Measurements from ENCODE around the gene SPNS2. TPM values are rescaled to one million over a fixed set of nuclear protein-coding genes. Genes with fewer than 3 reads are reported as not detected.

SPNS2 gene
- total and polyA plus RNA-seq, 10 of the 15 experiments (the other 5 are each of a cell fraction or from before 2014, with no cell fraction given): 0.04 to 1.1 (median 0.23) TPM; not detected in 2

DNA sequence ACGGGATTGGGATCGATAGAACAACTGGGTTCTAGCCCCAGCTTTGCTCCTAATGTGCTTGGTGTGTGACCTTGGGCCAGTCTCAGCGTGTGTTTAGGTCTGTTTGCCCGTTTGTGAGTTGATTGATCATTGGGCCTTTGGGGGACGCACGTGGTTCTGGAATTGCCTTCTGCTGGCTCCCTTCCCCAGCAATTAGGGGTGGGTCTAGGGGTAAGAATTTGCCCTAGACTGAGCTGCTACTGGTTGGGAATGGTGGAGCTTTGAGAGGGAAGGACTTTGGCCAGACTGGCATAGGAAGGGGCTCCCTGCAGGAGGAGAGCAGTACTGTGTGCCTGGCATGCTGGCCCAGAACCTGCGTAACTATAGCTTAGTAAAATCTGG lies 1.5 kb downstream of the SPNS2 start:
- ChIA-PET RAD21 (ENCODE audit: unreplicated experiment) (no interaction called here), POLR2A (interaction anchor here (0.5 kb wide), 1 partner anchor 67 kb away, joined by 6 read pairs; no protein-coding TSS in a partner anchor), CTCF (no interaction called here), SMC1A (ENCODE audit: uncharacterized antibody, unreplicated experiment) (no interaction called here)
- Histone ChIP-seq H3K27ac (ENCODE audit: control insufficient read depth, insufficient read depth) (no peak overlapping the region), H3K9me3 (replicated peaks; ENCODE audit: control insufficient read depth, insufficient read depth, low read length) (no peaks in the 10 kb centered on the region), H3K79me2 (ENCODE audit: control insufficient read depth, insufficient read depth, low read length) (no peaks in the 10 kb centered on the region), H3K27me3 (replicated peaks in 1 of 2; ENCODE audit: control insufficient read depth in 2 of 2, insufficient read depth in 2 of 2, low read length in 1 of 2) (peaks cover 11 to 16% of the 10 kb centered on the region in 2 experiments), H4K20me1 (ENCODE audit: control insufficient read depth, insufficient read depth) (no peaks in the 10 kb centered on the region), H3K9ac (ENCODE audit: control insufficient read depth, insufficient read depth, low read length) (no peak overlapping the region), H2AFZ (ENCODE audit: control insufficient read depth, low read depth, low read length) (no peak overlapping the region), H3K4me3 (no peak overlapping the region), H3K4me2 (ENCODE audit: control insufficient read depth, insufficient read depth) (no peak overlapping the region), H3K4me1 (ENCODE audit: control insufficient read depth, insufficient read depth, low read length) (peaks cover 11% of the 10 kb centered on the region; the same call in 1 of the 2 replicates), H3K36me3 (ENCODE audit: control insufficient read depth in 2 of 2, insufficient read depth in 2 of 2, low read length in 1 of 2) (no peaks in the 10 kb centered on the region)
- in situ Hi-C loops (cut with MboI): no loop called here
- no peak for FAIRE-seq
- intact Hi-C loops (cut with micrococcal nuclease; ENCODE audit: unreplicated experiment): no loop called here
- DNase-seq (ENCODE audit: low read depth, low spot score): no peak
- ATAC-seq: no peak
- TF ChIP-seq SMAD1 (IDR thresholded peaks at IDR 0.05; ENCODE audit: low read depth, partially characterized antibody) (no peak), CHD4 (IDR thresholded peaks at IDR 0.05) (no peak), WRNIP1 (IDR thresholded peaks at IDR 0.05; ENCODE audit: borderline replicate concordance, low read depth, low read length) (no peak)
- no TSS peak for BruUV-seq (replicated peaks)
- 10% methylated on average over 7 of the region's 7 CpGs for WGBS (ENCODE audit: insufficient coverage, insufficient replicate concordance, low lambda C conversion rate, missing lambda C conversion rate)

DNA sequence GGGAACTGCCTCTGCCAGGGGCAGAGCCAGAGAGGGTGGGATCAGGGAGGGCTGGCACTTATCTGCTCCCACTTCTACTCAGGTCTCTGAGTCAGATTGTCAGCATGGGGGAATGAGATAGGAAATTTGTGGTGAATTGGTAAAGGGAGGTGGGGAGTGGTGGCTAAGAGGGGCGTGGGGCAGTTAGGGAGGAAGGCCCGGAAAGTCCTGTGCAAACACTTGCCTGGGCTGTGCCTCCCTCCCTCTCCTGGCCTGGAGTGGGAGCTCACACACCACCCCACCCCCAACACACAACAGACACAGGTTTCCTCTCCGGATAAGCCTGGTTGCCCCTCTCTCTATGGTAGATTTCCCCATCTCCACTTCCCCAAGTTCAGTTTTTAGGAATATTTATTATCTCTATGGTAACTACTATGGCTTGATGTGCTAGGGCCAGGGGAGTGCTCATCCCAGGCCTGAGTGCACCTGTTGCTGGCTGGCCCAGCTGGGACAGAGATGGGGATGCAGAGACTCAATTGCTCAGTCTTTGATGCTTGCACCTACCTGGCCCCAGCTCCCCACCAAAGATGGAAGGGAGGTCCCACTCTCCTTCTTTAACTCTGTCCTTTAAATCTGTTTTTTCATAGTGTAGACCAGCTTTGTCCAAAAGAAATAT lies 2.7 kb downstream of the SPNS2 start:
- no peak overlapping the region for H3K4me2 ChIP-seq (ENCODE audit: control insufficient read depth, insufficient read depth)
- ChIA-PET POLR2A (interaction anchor here (0.7 kb wide), 1 partner anchor 42 kb away, joined by 3 read pairs; no protein-coding TSS in a partner anchor), RAD21 (ENCODE audit: unreplicated experiment) (no interaction called here)
- TF ChIP-seq RAD51 (IDR thresholded peaks at IDR 0.05) (no peak), MXI1 (IDR thresholded peaks at IDR 0.05; ENCODE audit: low read depth, low read length) (no peak), DPF2 (IDR thresholded peaks at IDR 0.05) (no peak), CBX5 (IDR thresholded peaks at IDR 0.05; ENCODE audit: low read depth) (no peak), EED (IDR thresholded peaks at IDR 0.05; ENCODE audit: low read depth) (no peak), JUNB (IDR thresholded peaks at IDR 0.05) (no peak), NR2F1 (conservative IDR thresholded peaks at IDR 0.05) (no peak), BHLHE40 (IDR thresholded peaks at IDR 0.05; ENCODE audit: borderline replicate concordance in 1 of 2, low read depth in 2 of 2, low read length in 1 of 2) (no peak), CBFB (IDR thresholded peaks at IDR 0.05; ENCODE audit: low read depth) (no peak), ASH2L (IDR thresholded peaks at IDR 0.05; ENCODE audit: borderline replicate concordance, low read depth) (no peak), ZNF622 (IDR thresholded peaks at IDR 0.05) (no peak), TCF7 (IDR thresholded peaks at IDR 0.05; ENCODE audit: borderline replicate concordance) (no peak), ZNF687 (IDR thresholded peaks at IDR 0.05) (no peak)

More for the DNA sequence above, 2.7 kb downstream of the SPNS2 start:
- ChIA-PET CTCF (interaction anchor here (0.6 kb wide), 1 partner anchor 1140 kb away, joined by 3 read pairs; no protein-coding TSS in a partner anchor), SMC1A (ENCODE audit: uncharacterized antibody, unreplicated experiment) (no interaction called here)
- H3K36me3 ChIP-seq (ENCODE audit: control insufficient read depth in 2 of 2, insufficient read depth in 2 of 2, low read length in 1 of 2): no peaks in the 10 kb centered on the region
- ATAC-seq (no peak), FAIRE-seq (no peak), DNase-seq (ENCODE audit: low read depth, low spot score) (no peak)
- no TSS peak for BruUV-seq (replicated peaks)
- H4K20me1 ChIP-seq (ENCODE audit: control insufficient read depth, insufficient read depth): no peaks in the 10 kb centered on the region
- peaks cover 11 to 16% of the 10 kb centered on the region in 2 experiments for H3K27me3 ChIP-seq (replicated peaks in 1 of 2; ENCODE audit: control insufficient read depth in 2 of 2, insufficient read depth in 2 of 2, low read length in 1 of 2)
- no peak overlapping the region for H3K4me3 ChIP-seq
- H3K9ac ChIP-seq (ENCODE audit: control insufficient read depth, insufficient read depth, low read length): no peak overlapping the region
- WGBS (ENCODE audit: insufficient coverage, insufficient replicate concordance, low lambda C conversion rate, missing lambda C conversion rate): 2% methylated on average over 3 of the region's 3 CpGs
- no peak overlapping the region for H3K27ac ChIP-seq (ENCODE audit: control insufficient read depth, insufficient read depth)
- H3K79me2 ChIP-seq (ENCODE audit: control insufficient read depth, insufficient read depth, low read length): no peaks in the 10 kb centered on the region
- H2AFZ ChIP-seq (ENCODE audit: control insufficient read depth, low read depth, low read length): no peak overlapping the region
- intact Hi-C loops (cut with micrococcal nuclease; ENCODE audit: unreplicated experiment): no loop called here
- peaks cover 11% of the 10 kb centered on the region; the same call in 1 of the 2 replicates for H3K4me1 ChIP-seq (ENCODE audit: control insufficient read depth, insufficient read depth, low read length)
- H3K9me3 ChIP-seq (replicated peaks; ENCODE audit: control insufficient read depth, insufficient read depth, low read length): no peaks in the 10 kb centered on the region
- in situ Hi-C loops (cut with MboI): no loop called here
